Chondrocyte (in vitro differentiated cells): ENCODE data around the gene NINL. TPM values are rescaled to one million over a fixed set of nuclear protein-coding genes. Genes with fewer than 3 reads are reported as not detected.
"Not testable (repeated sequence)": the region's sequence is repeated elsewhere in the genome, so short reads cannot be mapped to it uniquely, and the experiment has no call there.

Experiments
- DNase-seq: peaks from one replicate; pipeline ENCODE4 v3.0.0; 2021; ENCODE audit warnings: mixed read lengths, low spot score
- H3K27ac Mint-ChIP-seq: one replicate; pipeline ENCODE4 v1.8.0; 2021; ENCODE audit warnings: mild to moderate bottlenecking, moderate library complexity, mixed read lengths; ENCODE audit not compliant: unreplicated experiment
- H3K27me3 Mint-ChIP-seq: 2 replicates; pipeline ENCODE4 v1.8.0; 2021; ENCODE audit warnings: low read depth, mixed read lengths
- H3K36me3 Mint-ChIP-seq: 2 replicates; pipeline ENCODE4 v1.8.0; 2021; ENCODE audit warnings: low read depth, mixed read lengths
- H3K4me1 Mint-ChIP-seq: 2 replicates; pipeline ENCODE4 v1.8.0; 2021; ENCODE audit warnings: low read depth, mild to moderate bottlenecking, mixed read lengths
- H3K4me3 Mint-ChIP-seq: one replicate; pipeline ENCODE4 v1.8.0; 2021; ENCODE audit warnings: mild to moderate bottlenecking, moderate library complexity, mixed read lengths; ENCODE audit not compliant: unreplicated experiment
- H3K9me3 Mint-ChIP-seq: 2 replicates; pipeline ENCODE4 v1.8.0; 2021; ENCODE audit warnings: low read depth, mixed read lengths
- CTCF ChIP-seq: fragments of 200-600 bp; sonication (generic); IDR thresholded peaks from 2 replicates; pipeline ENCODE4 v1.5.0; 2021; ENCODE audit warnings: antibody characterized with exemption, mild to moderate bottlenecking, moderate library complexity
- total RNA-seq: library from RNA; stranded (reverse); gene quantifications from 3 replicates; pipeline ENCODE4 v1.2.1, GENCODE V29; 2021

Gene NINL
- total RNA-seq, 1 donor from 2014 or later, result 10.6 TPM

DNA sequence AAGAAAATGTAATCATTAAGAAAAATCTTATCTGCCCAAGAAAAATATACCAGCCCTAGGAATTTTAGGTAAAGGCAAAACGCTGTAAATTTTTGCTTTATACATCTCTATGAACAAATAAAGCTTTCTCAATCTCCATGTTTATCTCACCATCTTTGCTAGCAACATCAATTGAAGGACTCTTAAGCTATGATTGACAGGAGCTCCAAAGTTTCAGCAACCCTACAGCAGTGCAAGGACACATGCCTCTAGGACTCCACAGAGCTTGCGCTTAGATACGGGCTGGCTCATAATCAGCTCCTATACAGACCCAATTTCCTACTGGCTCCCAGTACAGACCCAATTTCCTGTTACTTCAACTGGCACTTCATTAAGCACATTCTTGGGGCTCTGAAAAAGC is 34.2 kb upstream of the NINL start:
- DNase-seq, result no peak
- no peak overlapping the region for H3K4me3 Mint-ChIP-seq
- no peaks in the 10 kb centered on the region for H3K9me3 Mint-ChIP-seq
- peaks cover 17% of the 10 kb centered on the region for H3K4me1 Mint-ChIP-seq
- no peaks in the 10 kb centered on the region for H3K27me3 Mint-ChIP-seq
- H3K27ac Mint-ChIP-seq, result no peak overlapping the region
- peaks cover 4% of the 10 kb centered on the region for H3K36me3 Mint-ChIP-seq
- no peak for TF ChIP-seq CTCF

DNA sequence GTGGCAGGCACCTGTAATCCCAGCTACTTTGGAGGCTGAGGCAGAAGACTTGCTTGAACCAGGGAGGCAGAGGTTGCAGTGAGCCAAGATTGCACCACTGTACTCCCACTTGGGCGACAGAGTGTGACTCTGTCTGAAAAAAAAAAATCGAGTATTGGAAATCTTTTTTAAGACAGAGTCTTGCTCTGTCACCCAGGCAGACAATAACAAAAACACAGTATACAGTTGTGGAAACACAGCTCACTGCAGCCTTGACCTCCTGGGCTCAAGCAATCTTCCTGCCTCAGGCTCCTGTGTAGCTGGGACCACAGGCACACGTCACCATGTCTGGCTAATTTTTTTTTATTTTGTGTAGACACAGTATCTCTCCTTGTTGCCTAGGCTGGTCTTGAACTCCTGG is 23.4 kb upstream of the NINL start:
- Mint-ChIP-seq H3K4me3 (no peak overlapping the region), H3K4me1 (no peaks in the 10 kb centered on the region), H3K27me3 (no peaks in the 10 kb centered on the region), H3K9me3 (no peaks in the 10 kb centered on the region), H3K27ac (no peak overlapping the region), H3K36me3 (peaks cover 4% of the 10 kb centered on the region)
- TF ChIP-seq CTCF, result no peak
- no peak for DNase-seq

DNA sequence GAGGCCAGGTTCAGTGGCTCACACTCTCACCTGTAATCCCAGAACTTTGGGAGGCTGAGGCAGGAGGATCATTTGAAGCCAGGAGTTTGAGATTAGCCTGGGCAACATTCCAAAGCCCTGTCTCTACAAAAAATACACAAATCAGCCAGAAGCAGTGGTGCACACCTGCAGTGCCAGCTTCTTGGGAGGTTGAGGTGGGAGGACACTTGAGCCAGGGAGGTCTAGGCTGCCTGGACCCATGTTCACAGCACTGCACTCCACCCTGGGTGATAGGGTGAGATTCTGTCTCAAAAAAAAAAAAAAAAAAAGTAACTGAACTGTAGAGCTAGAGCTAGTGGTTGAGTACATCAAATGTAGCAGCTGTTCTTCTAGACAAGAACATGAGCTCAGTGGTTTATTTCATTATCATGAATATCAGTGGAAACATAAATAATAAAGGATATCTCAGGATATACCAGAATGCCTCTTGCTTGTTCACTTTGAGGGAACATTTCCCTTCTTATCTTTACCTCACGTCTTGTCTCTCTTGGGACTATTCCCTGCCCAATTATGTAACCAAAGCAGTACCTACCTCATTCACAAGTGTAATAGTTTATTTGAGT is 20.9 kb upstream of the NINL start:
- Mint-ChIP-seq H3K27me3 (no peaks in the 10 kb centered on the region), H3K9me3 (no peaks in the 10 kb centered on the region), H3K4me3 (no peak overlapping the region), H3K27ac (no peak overlapping the region), H3K4me1 (no peaks in the 10 kb centered on the region), H3K36me3 (no peaks in the 10 kb centered on the region)
- no peak for DNase-seq
- no peak for TF ChIP-seq CTCF

- H3K36me3 Mint-ChIP-seq, result no peaks in the 10 kb centered on the region
- H3K27ac Mint-ChIP-seq, result no peak overlapping the region
- no peaks in the 10 kb centered on the region for H3K9me3 Mint-ChIP-seq
- H3K4me1 Mint-ChIP-seq, result no peaks in the 10 kb centered on the region
- TF ChIP-seq CTCF, result no peak
- no peak for DNase-seq
- H3K27me3 Mint-ChIP-seq, result no peaks in the 10 kb centered on the region
- H3K4me3 Mint-ChIP-seq, result no peak overlapping the region
Measured at GRCh38 chr20:25605148-25605547, 19.8 kb upstream of the NINL start.

GRCh38 chr20:25604611-25605010 is 19.3 kb upstream of the NINL start:
- Mint-ChIP-seq H3K27ac (no peak overlapping the region), H3K9me3 (no peaks in the 10 kb centered on the region), H3K4me1 (no peaks in the 10 kb centered on the region), H3K27me3 (no peaks in the 10 kb centered on the region), H3K4me3 (no peak overlapping the region), H3K36me3 (no peaks in the 10 kb centered on the region)
- DNase-seq, result no peak
- TF ChIP-seq CTCF, result no peak

DNA sequence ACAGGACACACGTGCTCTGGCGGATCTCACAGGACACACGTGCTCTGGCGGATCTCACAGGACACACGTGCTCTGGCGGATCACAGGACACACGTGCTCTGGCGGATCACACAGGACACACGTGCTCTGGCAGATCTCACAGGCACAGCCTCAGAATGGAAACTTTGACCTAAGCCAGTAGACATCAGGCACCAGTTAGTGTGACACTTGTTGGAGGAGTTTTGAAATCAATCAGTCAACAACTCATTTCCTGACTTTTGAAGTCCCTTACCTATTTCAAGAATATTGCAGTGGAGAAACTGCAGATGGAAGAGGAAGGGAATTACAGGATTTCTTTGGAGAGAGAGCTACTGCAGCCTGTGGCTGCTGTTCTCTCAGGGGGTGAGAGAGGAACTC is 17.6 kb upstream of the NINL start:
- H3K27me3 Mint-ChIP-seq, H3K9me3 Mint-ChIP-seq, H3K27ac Mint-ChIP-seq, H3K4me3 Mint-ChIP-seq, DNase-seq, H3K4me1 Mint-ChIP-seq, H3K36me3 Mint-ChIP-seq: not testable (repeated sequence)

GRCh38 chr20:25602191-25602913 is 17.0 kb upstream of the NINL start:
- not testable (repeated sequence) for DNase-seq

More at GRCh38 chr20:25602191-25602913, 17.0 kb upstream of the NINL start:
- H3K4me1 Mint-ChIP-seq, H3K9me3 Mint-ChIP-seq, H3K27ac Mint-ChIP-seq, H3K4me3 Mint-ChIP-seq, H3K27me3 Mint-ChIP-seq, H3K36me3 Mint-ChIP-seq: not testable (repeated sequence)
